D721Med (cell line): ENCODE measurements around the gene RORC.

Experiments
- DNase-seq: peaks from one replicate; pipeline ENCODE4 v3.0.0; 2011; ENCODE audit warnings: low spot score; ENCODE audit not compliant: insufficient read length
- FAIRE-seq: peaks from 2 replicates; lab custom pipeline; 2011; peaks lifted over from hg19 to GRCh38; lab: Jason Lieb, UNC
- TF ChIP-seq, protein P1 (sequence below): IDR thresholded peaks from 2 replicates; pipeline ENCODE4 v1.5.1; 2012; ENCODE audit warnings: mild to moderate bottlenecking, control low read depth; ENCODE audit not compliant: insufficient read depth; ENCODE audit errors: missing control alignments

RORC gene

DNA sequence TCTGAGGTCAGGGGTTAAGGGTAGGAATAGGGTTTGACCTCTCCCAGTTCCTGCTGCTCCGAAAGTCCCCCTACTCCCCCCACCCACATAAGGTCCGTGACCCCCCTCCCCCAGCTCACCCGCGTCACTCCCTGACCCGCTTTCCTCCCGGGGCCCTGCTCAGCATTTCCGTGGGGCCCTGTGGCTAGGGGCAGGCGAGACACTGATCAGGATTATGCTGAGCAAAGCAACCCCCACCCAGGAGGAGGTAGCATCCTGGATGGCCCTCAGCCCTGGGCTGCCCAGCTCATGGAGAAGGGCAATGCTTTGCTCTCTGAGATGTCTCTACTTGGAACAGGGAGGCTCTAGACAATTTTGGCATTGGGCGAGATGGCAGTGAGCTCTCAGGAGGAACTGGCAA, 3.7 kb downstream of the RORC start:
- TF ChIP-seq, protein P1, sequence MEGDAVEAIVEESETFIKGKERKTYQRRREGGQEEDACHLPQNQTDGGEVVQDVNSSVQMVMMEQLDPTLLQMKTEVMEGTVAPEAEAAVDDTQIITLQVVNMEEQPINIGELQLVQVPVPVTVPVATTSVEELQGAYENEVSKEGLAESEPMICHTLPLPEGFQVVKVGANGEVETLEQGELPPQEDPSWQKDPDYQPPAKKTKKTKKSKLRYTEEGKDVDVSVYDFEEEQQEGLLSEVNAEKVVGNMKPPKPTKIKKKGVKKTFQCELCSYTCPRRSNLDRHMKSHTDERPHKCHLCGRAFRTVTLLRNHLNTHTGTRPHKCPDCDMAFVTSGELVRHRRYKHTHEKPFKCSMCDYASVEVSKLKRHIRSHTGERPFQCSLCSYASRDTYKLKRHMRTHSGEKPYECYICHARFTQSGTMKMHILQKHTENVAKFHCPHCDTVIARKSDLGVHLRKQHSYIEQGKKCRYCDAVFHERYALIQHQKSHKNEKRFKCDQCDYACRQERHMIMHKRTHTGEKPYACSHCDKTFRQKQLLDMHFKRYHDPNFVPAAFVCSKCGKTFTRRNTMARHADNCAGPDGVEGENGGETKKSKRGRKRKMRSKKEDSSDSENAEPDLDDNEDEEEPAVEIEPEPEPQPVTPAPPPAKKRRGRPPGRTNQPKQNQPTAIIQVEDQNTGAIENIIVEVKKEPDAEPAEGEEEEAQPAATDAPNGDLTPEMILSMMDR, result no peak
- DNase-seq (no peak), FAIRE-seq (no peak)

DNA sequence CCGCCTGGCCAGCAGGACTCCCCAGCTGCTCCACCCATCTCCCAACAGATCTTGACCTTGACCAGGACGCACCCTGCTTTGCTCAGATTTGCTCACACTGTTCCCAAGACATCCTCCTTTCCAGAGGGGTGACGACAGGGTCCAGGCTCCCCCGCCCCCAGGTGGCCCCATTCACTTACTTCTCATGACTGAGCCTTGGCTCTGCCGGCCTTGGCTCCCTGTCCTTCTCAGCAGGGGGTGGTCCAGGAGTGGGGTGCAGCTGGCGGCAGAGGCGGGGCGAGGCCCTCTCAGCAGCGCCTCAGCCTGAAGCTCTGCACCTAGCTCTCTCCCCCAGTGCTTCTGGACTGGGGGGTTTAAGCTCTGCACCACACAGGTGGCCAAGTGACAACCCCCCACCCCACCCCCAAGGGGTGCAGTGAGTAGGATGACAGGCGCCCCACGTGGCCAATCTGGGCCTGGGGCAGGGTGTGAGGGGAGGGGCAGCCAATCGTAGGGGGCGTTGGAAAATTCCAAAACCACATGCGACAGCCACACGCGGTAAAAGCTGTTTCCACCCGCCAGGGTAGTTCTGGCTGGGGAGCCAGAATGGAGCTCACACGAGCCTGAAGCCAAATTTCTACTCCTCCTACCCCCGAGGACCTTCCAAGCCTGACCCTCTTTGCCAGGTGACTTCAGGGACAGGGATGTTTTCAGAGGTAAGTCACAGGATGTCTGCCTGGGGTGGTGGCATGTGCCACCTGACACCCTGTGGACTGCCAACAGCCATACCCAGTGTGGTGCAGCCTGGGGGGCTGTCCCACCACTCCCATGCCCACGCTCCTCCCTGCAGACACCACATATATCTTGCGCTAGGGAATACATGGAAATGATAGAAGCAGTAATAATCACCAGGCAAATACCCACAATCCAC, 5.6 kb downstream of the RORC start:
- TF ChIP-seq, protein P1, result no peak
- no peak for DNase-seq
- FAIRE-seq, result no peak

DNA sequence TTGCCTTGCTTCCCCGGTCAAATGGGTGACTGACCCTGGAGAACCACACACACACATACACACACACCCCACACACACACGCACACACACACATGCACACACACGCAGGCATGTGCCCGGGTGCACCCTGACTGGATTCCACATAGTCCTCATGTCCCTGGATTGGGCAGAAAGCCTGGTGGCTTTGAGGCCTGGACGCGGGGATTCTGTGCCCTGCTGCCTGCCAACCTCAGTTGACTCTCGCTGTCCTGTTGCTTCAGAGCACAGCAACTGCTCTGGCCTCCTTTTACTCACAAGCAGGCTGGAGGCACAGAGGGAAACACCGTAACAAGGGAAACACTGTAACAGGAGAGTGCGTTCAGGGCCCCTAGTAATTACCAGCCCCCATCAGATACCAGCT, 6.4 kb downstream of the RORC start:
- DNase-seq, result no peak
- TF ChIP-seq, protein P1, result no peak
- FAIRE-seq, result no peak

DNA sequence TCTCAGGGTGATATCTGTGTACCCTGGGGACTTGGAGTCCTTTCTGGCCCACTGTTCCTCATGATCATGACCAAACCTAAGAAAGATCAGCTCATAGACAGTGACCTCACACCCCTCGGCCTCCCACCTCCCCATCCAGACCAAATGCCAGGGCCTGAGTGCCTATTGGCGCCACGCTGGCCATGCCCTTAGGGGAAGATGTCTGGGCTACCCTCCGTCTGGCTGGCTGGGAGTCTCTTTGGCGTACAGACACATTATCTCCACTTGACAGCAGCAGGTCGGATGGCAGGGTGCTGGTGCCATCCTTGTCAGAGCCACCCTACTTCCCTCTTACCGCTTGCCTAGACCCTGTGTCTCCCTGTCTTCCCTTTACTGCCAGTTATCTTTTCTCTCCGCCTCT, 8.4 kb downstream of the RORC start:
- FAIRE-seq, result no peak

DNA sequence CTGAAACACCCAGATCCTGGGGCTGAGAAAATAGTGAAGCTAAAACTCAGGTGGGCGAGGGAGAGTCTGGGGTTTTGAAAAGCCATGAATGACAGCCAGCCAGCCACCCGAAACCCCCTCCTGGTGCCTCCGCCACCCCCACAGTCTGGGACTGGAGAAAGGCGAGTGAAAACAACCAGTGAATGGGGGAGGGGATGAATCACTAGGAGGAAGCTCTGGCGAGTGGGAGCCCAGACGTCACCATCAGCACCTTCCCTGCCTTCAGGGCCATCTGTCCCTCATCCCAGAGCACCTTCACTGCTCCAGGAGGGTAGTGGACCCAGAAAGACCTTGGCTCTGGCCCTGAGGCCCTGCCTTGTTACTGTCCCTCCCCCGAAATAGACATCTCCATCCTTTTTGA, 9.2 kb downstream of the RORC start:
- TF ChIP-seq, protein P1, result no peak
- FAIRE-seq, result no peak
- DNase-seq, result no peak

More for the DNA sequence above, 8.4 kb downstream of the RORC start:
- TF ChIP-seq, protein P1, result no peak
- DNase-seq, result no peak

DNA sequence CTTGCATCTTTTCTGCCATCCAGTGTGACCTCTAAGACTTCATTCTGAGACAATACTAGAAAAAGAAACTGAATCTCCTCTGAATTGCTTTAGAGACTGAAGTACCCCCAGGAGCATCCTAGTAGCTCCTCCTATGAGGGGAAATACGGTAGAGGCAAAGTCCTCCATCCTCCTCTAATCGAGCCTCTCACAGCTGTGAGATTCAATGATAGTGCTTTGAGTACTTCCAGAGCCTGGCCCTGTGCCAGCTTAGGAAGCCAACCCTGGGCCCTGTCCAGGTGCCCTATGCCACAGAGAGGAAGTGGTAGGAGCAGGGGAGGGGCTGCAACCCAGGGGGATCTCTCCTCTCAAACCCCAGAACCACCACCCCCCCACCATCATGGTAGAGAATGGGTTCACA, 10.7 kb downstream of the RORC start:
- TF ChIP-seq, protein P1, result no peak
- no peak for DNase-seq
- no peak for FAIRE-seq
